Fibroblast of the aortic adventitia (primary cell): ENCODE results near the gene GATAD2A. TPM values are rescaled to one million over a fixed set of nuclear protein-coding genes. Genes with fewer than 3 reads are reported as not detected.

Source experiments
- DNase-seq: peaks from one replicate; pipeline ENCODE4 v3.0.0-alpha.2; 2010; ENCODE audit warnings: low read depth
- H3K4me3 ChIP-seq: 2 replicates; pipeline ENCODE4 v1.5.1; 2011; ENCODE audit warnings: low read depth, mild to moderate bottlenecking, control low read depth, low read length, moderate library complexity
- total RNA-seq: library from RNA; depleted of rRNA; stranded (reverse); fragments of >200 nt; gene quantifications from 2 replicates; pipeline ENCODE4 v1.2.3, GENCODE V29; 2012; ENCODE audit warnings: low replicate concordance
- TF ChIP-seq, protein P1 (sequence below): IDR thresholded peaks from 2 replicates; pipeline ENCODE4 v1.5.1; 2011; ENCODE audit warnings: mild to moderate bottlenecking, low read length, control low read depth, inconsistent platforms; ENCODE audit not compliant: insufficient read depth

The GATAD2A gene
- total RNA-seq, 1 donor = 46.4 TPM

DNA sequence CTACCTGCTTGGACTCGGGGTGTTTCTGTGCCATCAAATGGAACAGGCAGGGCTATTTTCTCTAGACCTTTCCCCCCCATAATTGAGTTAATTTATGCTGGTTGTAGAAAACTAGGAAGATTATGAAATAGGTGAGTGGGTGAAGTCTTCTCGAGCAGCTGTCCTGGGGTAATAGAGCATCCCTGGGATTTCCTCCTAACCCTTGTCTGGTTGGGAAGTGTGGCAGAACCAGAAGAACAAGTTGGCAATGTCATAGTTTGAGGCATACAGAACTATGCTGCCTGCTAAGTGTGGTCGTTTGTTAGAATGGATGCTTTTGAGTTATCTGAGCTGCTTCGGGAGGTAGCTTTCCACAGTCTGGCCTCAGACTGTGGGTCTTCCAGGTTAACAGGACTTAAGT is 3.7 kb downstream of the GATAD2A start:
- no peak for DNase-seq
- TF ChIP-seq, protein P1, sequence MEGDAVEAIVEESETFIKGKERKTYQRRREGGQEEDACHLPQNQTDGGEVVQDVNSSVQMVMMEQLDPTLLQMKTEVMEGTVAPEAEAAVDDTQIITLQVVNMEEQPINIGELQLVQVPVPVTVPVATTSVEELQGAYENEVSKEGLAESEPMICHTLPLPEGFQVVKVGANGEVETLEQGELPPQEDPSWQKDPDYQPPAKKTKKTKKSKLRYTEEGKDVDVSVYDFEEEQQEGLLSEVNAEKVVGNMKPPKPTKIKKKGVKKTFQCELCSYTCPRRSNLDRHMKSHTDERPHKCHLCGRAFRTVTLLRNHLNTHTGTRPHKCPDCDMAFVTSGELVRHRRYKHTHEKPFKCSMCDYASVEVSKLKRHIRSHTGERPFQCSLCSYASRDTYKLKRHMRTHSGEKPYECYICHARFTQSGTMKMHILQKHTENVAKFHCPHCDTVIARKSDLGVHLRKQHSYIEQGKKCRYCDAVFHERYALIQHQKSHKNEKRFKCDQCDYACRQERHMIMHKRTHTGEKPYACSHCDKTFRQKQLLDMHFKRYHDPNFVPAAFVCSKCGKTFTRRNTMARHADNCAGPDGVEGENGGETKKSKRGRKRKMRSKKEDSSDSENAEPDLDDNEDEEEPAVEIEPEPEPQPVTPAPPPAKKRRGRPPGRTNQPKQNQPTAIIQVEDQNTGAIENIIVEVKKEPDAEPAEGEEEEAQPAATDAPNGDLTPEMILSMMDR = no peak

DNA sequence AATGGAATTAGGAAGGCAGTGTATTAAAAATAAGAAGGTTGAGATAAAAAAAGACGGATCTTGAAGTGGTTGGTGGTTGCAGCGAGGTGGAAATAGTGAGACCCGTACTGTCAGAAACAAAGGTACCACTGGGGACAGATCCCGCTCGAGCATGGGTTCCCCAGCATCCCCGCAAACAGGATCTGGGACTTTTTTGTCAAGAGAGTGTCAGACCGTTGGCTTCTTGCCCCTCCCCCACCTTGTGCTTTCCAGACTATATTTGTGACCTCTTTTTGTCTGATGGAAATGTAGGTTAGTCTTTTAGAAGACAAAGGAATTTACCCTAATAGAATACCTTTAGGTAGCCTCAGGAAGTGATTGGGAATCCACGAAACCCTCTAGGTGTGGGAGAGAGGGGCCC is 4.2 kb downstream of the GATAD2A start:
- H3K4me3 ChIP-seq = no peak overlapping the region
- TF ChIP-seq, protein P1 = no peak
- no peak for DNase-seq

More for the DNA sequence above, 3.7 kb downstream of the GATAD2A start:
- H3K4me3 ChIP-seq = no peak overlapping the region

DNA sequence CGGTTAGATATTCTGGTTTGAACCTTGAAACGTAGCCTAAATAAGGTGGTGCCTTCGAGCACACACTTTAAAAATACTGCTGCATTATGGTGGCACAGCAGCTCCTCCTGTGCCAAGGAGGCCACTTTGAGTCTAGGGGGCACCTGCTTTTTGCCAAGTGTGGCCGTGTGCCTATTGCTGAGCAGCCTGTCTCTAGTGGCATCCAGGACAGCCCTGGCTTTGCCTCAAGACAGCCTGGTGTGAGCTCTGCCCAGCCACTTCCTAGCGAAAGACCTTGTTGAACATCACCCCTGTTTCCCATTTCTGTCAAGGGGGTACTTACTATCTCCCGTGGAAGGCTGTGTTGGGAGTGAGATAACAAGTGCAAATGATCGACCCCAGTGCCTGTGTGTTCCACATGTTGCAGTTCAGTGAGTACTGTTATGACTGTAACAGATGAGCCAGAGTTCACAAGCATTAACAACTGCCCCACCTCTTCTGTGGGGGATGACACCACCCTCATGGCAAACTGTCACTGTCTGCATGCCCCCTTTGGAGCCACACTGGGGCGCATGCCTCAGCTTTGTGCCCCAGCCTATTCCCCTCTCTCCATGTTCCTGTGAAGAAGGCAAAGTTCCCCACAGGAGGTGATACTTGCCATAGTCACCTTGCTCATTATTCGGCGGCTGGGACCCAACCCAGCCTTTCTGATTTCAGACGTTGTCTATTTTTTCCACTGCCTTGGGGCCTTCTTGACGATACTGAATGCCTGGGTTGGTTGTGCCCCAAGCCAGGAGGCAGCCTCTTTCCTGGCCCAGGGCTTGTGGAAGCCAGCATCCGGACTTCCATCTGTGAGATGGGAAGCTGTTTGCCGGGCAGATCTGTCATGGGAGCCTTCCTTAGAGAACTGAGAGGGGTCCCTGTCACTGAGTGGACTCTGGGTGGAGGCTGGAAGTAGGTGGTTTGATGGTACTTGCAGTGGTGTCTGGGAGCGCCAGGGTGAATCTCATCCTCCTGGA is 5.4 kb downstream of the GATAD2A start:
- TF ChIP-seq, protein P1 = no peak
- DNase-seq = no peak
- H3K4me3 ChIP-seq = no peak overlapping the region

DNA sequence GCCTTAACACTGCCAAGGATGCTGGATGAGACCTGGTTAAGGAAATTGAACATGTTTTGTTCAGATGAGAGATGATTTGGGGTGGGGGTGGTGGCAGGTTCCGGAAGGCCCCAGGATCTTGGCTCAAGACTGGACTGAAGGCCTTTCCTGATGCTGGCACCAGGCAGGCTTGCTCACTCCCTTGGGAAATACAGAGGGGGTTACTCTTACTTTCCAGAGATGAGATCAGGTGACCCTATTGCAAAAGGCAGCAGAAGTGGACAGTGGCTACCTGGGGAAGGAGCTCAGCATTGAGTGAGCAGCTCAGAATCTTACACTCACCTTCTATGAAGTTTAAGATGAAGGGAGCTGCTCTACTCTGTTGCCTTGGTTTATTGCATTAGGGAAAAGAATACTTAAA is 10.8 kb downstream of the GATAD2A start:
- peak; percentile 29 for DNase-seq
- TF ChIP-seq, protein P1 = no peak
- no peak overlapping the region for H3K4me3 ChIP-seq

DNA sequence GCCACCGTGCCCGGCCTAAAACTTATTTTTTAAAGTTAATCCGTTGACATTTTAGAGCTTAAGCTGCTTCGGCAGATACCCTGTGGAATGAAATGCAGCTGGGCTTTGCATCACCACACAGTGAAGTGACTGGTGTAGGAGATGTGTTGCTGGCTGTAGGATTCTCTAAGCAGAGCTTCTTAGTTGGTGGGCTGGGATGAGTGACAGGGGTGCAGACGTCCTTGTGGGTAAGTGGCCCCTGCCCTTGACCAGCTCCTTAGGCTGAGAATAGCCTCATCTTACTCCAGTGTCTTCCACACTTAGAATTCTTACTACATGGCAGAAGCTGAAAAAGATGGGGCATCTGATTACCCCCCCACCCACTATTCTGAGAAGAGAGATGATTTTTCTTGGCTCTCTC is 11.6 kb downstream of the GATAD2A start:
- no peak for DNase-seq

DNA sequence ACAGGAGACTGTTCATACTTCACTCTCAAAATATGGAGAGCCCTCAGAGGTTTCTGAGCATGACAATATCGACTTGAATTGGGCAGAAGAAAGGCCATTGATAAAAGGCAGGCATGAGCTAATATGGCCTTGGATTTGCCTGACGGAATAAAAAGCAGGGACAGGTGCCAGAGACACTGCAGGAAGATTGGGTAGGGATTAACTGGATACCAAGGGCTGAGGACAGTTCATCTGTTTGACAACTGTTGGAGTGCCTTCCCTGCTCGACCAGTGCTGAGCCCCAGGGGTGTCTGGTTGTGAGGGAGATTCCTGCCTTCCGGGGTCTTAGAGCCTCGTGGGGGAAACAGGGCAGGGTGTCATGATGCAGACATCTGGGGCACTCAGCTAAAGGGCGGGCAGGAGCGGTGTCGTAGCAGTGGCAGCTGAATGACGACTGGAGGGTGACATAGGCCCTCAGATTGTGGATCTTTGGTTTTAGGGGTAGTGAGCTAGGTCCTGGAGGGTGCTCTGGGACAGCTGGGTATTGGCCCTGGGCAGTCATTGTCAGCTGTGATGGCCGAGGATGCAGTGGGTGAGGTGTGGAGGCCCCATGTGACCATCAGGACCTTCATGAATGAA is 12.3 kb downstream of the GATAD2A start:
- TF ChIP-seq, protein P1 = no peak
- DNase-seq = no peak
- H3K4me3 ChIP-seq = no peak overlapping the region

More for the DNA sequence above, 11.6 kb downstream of the GATAD2A start:
- H3K4me3 ChIP-seq = no peak overlapping the region
- TF ChIP-seq, protein P1 = no peak
